LNCAP (cell line): ENCODE measurements around the gene TEX26.

Experiments used
- TF ChIP-seq, protein P1 (sequence below): fragments of 450-650 bp; IDR thresholded peaks from 2 replicates; pipeline ENCODE4 v1.5.1; 2017; ENCODE audit warnings: mild to moderate bottlenecking

Gene TEX26

DNA sequence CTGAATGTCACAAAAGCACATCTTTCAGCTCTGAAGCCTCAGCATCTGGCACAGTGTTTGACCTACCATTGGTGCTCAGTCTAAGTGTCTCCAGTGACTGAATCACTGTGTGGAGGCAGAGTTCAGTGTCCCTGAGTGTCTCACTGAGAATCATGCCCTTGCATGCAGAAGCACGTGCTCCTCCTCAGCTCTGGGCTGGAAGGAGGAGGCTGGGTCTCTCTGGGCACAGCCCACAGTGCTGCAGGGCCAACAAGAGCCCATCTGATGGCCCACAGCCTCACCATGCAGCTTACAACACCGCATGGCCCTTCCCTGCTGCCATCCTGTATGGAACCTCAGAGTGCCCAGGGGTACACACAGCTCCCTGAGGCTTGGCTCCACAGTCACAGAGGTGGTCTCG is 86.1 kb downstream of the TEX26 start:
- TF ChIP-seq, protein P1, sequence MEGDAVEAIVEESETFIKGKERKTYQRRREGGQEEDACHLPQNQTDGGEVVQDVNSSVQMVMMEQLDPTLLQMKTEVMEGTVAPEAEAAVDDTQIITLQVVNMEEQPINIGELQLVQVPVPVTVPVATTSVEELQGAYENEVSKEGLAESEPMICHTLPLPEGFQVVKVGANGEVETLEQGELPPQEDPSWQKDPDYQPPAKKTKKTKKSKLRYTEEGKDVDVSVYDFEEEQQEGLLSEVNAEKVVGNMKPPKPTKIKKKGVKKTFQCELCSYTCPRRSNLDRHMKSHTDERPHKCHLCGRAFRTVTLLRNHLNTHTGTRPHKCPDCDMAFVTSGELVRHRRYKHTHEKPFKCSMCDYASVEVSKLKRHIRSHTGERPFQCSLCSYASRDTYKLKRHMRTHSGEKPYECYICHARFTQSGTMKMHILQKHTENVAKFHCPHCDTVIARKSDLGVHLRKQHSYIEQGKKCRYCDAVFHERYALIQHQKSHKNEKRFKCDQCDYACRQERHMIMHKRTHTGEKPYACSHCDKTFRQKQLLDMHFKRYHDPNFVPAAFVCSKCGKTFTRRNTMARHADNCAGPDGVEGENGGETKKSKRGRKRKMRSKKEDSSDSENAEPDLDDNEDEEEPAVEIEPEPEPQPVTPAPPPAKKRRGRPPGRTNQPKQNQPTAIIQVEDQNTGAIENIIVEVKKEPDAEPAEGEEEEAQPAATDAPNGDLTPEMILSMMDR: no peak

- TF ChIP-seq, protein P1: no peak
Measured at GRCh38 chr13:31020996-31021395, 88.5 kb downstream of the TEX26 start.

GRCh38 chr13:31022288-31022895 is 89.9 kb downstream of the TEX26 start:
- TF ChIP-seq, protein P1: no peak

DNA sequence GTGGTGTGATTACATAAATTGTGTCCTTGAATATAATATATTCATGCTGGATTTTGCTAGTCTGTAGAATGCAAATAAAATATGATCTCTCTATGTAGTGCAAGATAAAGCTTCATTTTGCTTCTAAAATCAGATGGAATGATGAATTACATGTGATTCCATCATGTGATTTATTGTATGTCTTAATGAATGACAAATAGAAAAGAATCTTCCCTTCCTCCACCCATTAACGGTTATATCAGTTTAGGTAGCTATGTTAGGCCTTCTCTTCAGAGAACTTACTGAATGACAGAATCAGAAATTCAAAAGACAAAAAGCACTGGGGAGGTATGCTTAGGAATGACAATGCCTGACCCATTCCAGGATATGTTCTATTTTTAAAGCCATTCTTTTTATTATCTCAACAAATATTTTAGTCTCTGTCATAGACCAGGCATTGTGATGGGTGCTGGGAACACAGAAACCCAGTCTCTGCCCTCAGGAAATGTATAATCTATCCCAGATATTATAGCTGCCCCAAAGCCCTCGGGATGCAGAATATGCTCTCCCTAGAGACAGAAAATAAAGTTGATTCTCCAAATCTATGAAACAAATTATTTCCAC is 90.6 kb downstream of the TEX26 start:
- TF ChIP-seq, protein P1: no peak
